ENCODE data around the gene EIF3D. TPM values are rescaled to one million over a fixed set of nuclear protein-coding genes. Genes with fewer than 3 reads are reported as not detected.

Gene EIF3D
- total RNA-seq, 2 experiments from 2014 or later = 189 to 194 TPM

GRCh38 chr22:36512991-36513390, 16.0 kb downstream of the EIF3D start:
- Mint-ChIP-seq H3K4me3 (no peak overlapping the region), H3K27me3 (no peaks in the 10 kb centered on the region), H3K4me1 (peaks cover 7% of the 10 kb centered on the region), H3K36me3 (ENCODE audit: low read depth) (peaks cover 67% of the 10 kb centered on the region), H3K9me3 (no peaks in the 10 kb centered on the region), H3K27ac (no peak overlapping the region)
- CTCF ChIA-PET = interaction anchor here (0.7 to 1.9 kb wide), 2 partner anchors 18 to 485 kb away, joined by 3 to 4 read pairs; no protein-coding TSS in a partner anchor
- POLR2A ChIA-PET = no interaction called here
- no peak for DNase-seq

- CTCF ChIA-PET = interaction anchor here (1.0 to 1.9 kb wide), 2 partner anchors 13 to 18 kb away, joined by 4 read pairs; no protein-coding TSS in a partner anchor
- Mint-ChIP-seq H3K4me3 (no peak overlapping the region), H3K9me3 (no peaks in the 10 kb centered on the region), H3K27ac (no peak overlapping the region), H3K36me3 (ENCODE audit: low read depth) (peaks cover 65% of the 10 kb centered on the region), H3K4me1 (peaks cover 11% of the 10 kb centered on the region), H3K27me3 (no peaks in the 10 kb centered on the region)
- POLR2A ChIA-PET = no interaction called here
- DNase-seq = no peak
Observed at GRCh38 chr22:36512333-36512732, 16.6 kb downstream of the EIF3D start.

- Mint-ChIP-seq H3K36me3 (ENCODE audit: low read depth) (peaks cover 54% of the 10 kb centered on the region), H3K4me1 (peaks cover 14% of the 10 kb centered on the region), H3K4me3 (no peak overlapping the region), H3K27ac (peak overlapping the region; percentile 22), H3K27me3 (no peaks in the 10 kb centered on the region), H3K9me3 (no peaks in the 10 kb centered on the region)
- DNase-seq = peak; percentile 50
- ChIA-PET CTCF (interaction anchor here (0.6 to 2.0 kb wide), 7 partner anchors 9 to 860 kb away, joined by 3 to 10 read pairs (median 5); partner anchors contain the start of gene IFT27), POLR2A (no interaction called here)
Observed at GRCh38 chr22:36510966-36511881, 17.7 kb downstream of the EIF3D start.

- ChIA-PET POLR2A (interaction anchor here (0.7 kb wide), 1 partner anchor 8 kb away, joined by 4 read pairs; no protein-coding TSS in a partner anchor), CTCF (interaction anchor here (0.6 to 2.0 kb wide), 8 partner anchors 10 to 265 kb away, joined by 3 to 10 read pairs (median 5); partner anchors contain the start of gene IFT27)
- Mint-ChIP-seq H3K27me3 (no peaks in the 10 kb centered on the region), H3K36me3 (ENCODE audit: low read depth) (peaks cover 46% of the 10 kb centered on the region), H3K9me3 (no peaks in the 10 kb centered on the region), H3K27ac (peak overlapping the region; percentile 2), H3K4me3 (no peak overlapping the region), H3K4me1 (peaks cover 20% of the 10 kb centered on the region)
- no peak for DNase-seq
Observed at GRCh38 chr22:36510384-36510783, 18.6 kb downstream of the EIF3D start.

- Mint-ChIP-seq H3K4me1 (peaks cover 27% of the 10 kb centered on the region), H3K27ac (peak overlapping the region; percentile 31), H3K4me3 (peak overlapping the region; percentile 63), H3K9me3 (no peaks in the 10 kb centered on the region), H3K27me3 (no peaks in the 10 kb centered on the region), H3K36me3 (ENCODE audit: low read depth) (peaks cover 23% of the 10 kb centered on the region)
- POLR2A ChIA-PET = interaction anchor here (0.5 kb wide), 2 partner anchors 28 to 742 kb away, joined by 3 to 5 read pairs; no protein-coding TSS in a partner anchor
- CTCF ChIA-PET = interaction anchor here (0.6 to 1.3 kb wide), 5 partner anchors 13 to 50 kb away, joined by 3 to 4 read pairs (median 3); no protein-coding TSS in a partner anchor
- DNase-seq = no peak
Observed at GRCh38 chr22:36507518-36508010, 21.4 kb downstream of the EIF3D start.

GRCh38 chr22:36506637-36507517, 22.1 kb downstream of the EIF3D start, which contains the start of gene FOXRED2:
FOXRED2 (minus strand) TSS chr22:36507040; CDS start chr22:36506422, 618 bp downstream.
- no peaks in the 10 kb centered on the region for H3K27me3 Mint-ChIP-seq
- peaks cover 17% of the 10 kb centered on the region for H3K36me3 Mint-ChIP-seq (ENCODE audit: low read depth)
- peak within 1 kb of the TSS; percentile 68 for H3K4me3 Mint-ChIP-seq
- CTCF ChIA-PET = interaction anchor here (0.5 to 1.3 kb wide), 7 partner anchors 8 to 51 kb away, joined by 3 to 4 read pairs (median 3); no protein-coding TSS in a partner anchor
- H3K27ac Mint-ChIP-seq = peak within 1 kb of the TSS; percentile 74
- peaks cover 27% of the 10 kb centered on the region for H3K4me1 Mint-ChIP-seq
- POLR2A ChIA-PET = interaction anchor here (0.5 to 0.6 kb wide), 3 partner anchors 27 to 743 kb away, joined by 3 to 5 read pairs (median 3); partner anchors contain the start of gene MYH9
- peak; percentile 91 for DNase-seq
- no peaks in the 10 kb centered on the region for H3K9me3 Mint-ChIP-seq

- Mint-ChIP-seq H3K27ac (peak overlapping the region; percentile 69), H3K9me3 (no peaks in the 10 kb centered on the region), H3K27me3 (no peaks in the 10 kb centered on the region), H3K36me3 (ENCODE audit: low read depth) (peaks cover 11% of the 10 kb centered on the region), H3K4me1 (peaks cover 25% of the 10 kb centered on the region), H3K4me3 (peak overlapping the region; percentile 68)
- no peak for DNase-seq
- CTCF ChIA-PET = interaction anchor here (0.5 to 1.4 kb wide), 3 partner anchors 9 to 24 kb away, joined by 3 to 5 read pairs (median 3); no protein-coding TSS in a partner anchor
- POLR2A ChIA-PET = no interaction called here
Observed at GRCh38 chr22:36505998-36506635, 22.8 kb downstream of the EIF3D start.

GRCh38 chr22:36497910-36498665, 30.9 kb downstream of the EIF3D start:
- ChIA-PET CTCF (interaction anchor here (1.0 to 1.7 kb wide), 3 partner anchors 12 to 30 kb away, joined by 3 to 4 read pairs (median 3); partner anchors contain the start of gene EIF3D), POLR2A (no interaction called here)
- Mint-ChIP-seq H3K9me3 (no peaks in the 10 kb centered on the region), H3K4me1 (peaks cover 7% of the 10 kb centered on the region), H3K4me3 (no peak overlapping the region), H3K27me3 (no peaks in the 10 kb centered on the region), H3K36me3 (ENCODE audit: low read depth) (peaks cover 5% of the 10 kb centered on the region), H3K27ac (no peak overlapping the region)
- DNase-seq = no peak

- Mint-ChIP-seq H3K36me3 (ENCODE audit: low read depth) (peaks cover 19% of the 10 kb centered on the region), H3K27me3 (no peaks in the 10 kb centered on the region), H3K4me3 (no peak overlapping the region), H3K27ac (peak overlapping the region; percentile 22), H3K4me1 (peaks cover 12% of the 10 kb centered on the region), H3K9me3 (no peaks in the 10 kb centered on the region)
- CTCF ChIA-PET = interaction anchor here (0.8 to 2.5 kb wide), 8 partner anchors 8 to 200 kb away, joined by 3 to 9 read pairs (median 4); no protein-coding TSS in a partner anchor
- POLR2A ChIA-PET = no interaction called here
- DNase-seq = no peak
Observed at GRCh38 chr22:36493690-36494110, 35.3 kb downstream of the EIF3D start.

- Mint-ChIP-seq H3K27ac (no peak overlapping the region), H3K4me1 (peaks cover 12% of the 10 kb centered on the region), H3K9me3 (peaks cover 5% of the 10 kb centered on the region), H3K27me3 (no peaks in the 10 kb centered on the region), H3K4me3 (no peak overlapping the region), H3K36me3 (ENCODE audit: low read depth) (peaks cover 23% of the 10 kb centered on the region)
- DNase-seq = no peak
- CTCF ChIA-PET = interaction anchor here (1.0 to 2.5 kb wide), 3 partner anchors 10 to 107 kb away, joined by 3 to 8 read pairs (median 5); no protein-coding TSS in a partner anchor
- POLR2A ChIA-PET = no interaction called here
Observed at GRCh38 chr22:36492109-36492508, 36.9 kb downstream of the EIF3D start.

- Mint-ChIP-seq H3K4me1 (peaks cover 15% of the 10 kb centered on the region), H3K27ac (no peak overlapping the region), H3K36me3 (ENCODE audit: low read depth) (peaks cover 33% of the 10 kb centered on the region), H3K4me3 (no peak overlapping the region), H3K27me3 (no peaks in the 10 kb centered on the region), H3K9me3 (peaks cover 10% of the 10 kb centered on the region)
- CTCF ChIA-PET = interaction anchor here (0.6 to 1.6 kb wide), 3 partner anchors 9 to 1149 kb away, joined by 3 to 5 read pairs (median 3); no protein-coding TSS in a partner anchor
- no peak for DNase-seq
- POLR2A ChIA-PET = no interaction called here
Observed at GRCh38 chr22:36491155-36491554, 37.8 kb downstream of the EIF3D start.
